Neuron (in vitro differentiated cells): ENCODE results near the gene STT3B.

Experiments
- H2AFZ ChIP-seq: one replicate; pipeline ENCODE4 v1.6.1; 2013; ENCODE audit warnings: low read depth, mild to moderate bottlenecking, inconsistent platforms, low read length, moderate library complexity
- H3K27me3 ChIP-seq: one replicate; pipeline ENCODE4 v1.6.1; 2013; ENCODE audit warnings: low read length; ENCODE audit not compliant: insufficient read depth
- H3K36me3 ChIP-seq: one replicate; pipeline ENCODE4 v1.6.1; 2013; ENCODE audit warnings: low read length; ENCODE audit not compliant: insufficient read depth
- H3K4me1 ChIP-seq: one replicate; pipeline ENCODE4 v1.6.1; 2013; ENCODE audit warnings: low read length; ENCODE audit not compliant: insufficient read depth
- H3K4me3 ChIP-seq: 2 replicates; pipeline ENCODE4 v1.5.1; 2013; ENCODE audit warnings: mild to moderate bottlenecking, low read length, moderate library complexity
- H3K9me3 ChIP-seq: one replicate; pipeline ENCODE4 v1.6.1; 2013; ENCODE audit warnings: low read length

The STT3B gene

GRCh38 chr3:31532587-31533168, at the start of gene STT3B:
TSS of gene STT3B (plus strand) at chr3:31532925. CDS start at chr3:31532999, 74 bp downstream.
- H2AFZ ChIP-seq, result peak within 1 kb of the TSS; percentile 92
- H3K36me3 ChIP-seq, result no peaks in the 10 kb centered on the region
- no peaks in the 10 kb centered on the region for H3K9me3 ChIP-seq
- peaks cover 24% of the 10 kb centered on the region for H3K4me1 ChIP-seq
- peak within 1 kb of the TSS; percentile 99 for H3K4me3 ChIP-seq
- H3K27me3 ChIP-seq, result no peaks in the 10 kb centered on the region

- H3K4me1 ChIP-seq, result no peaks in the 10 kb centered on the region
- H3K4me3 ChIP-seq, result no peak overlapping the region
- no peaks in the 10 kb centered on the region for H3K27me3 ChIP-seq
These were observed 48.9 kb upstream of the STT3B start for GRCh38 chr3:31483776-31484175.

GRCh38 chr3:31485196-31485595, 47.5 kb upstream of the STT3B start:
- no peaks in the 10 kb centered on the region for H3K36me3 ChIP-seq
- H3K9me3 ChIP-seq, result no peaks in the 10 kb centered on the region
- H3K4me1 ChIP-seq, result no peaks in the 10 kb centered on the region
- H2AFZ ChIP-seq, result no peak overlapping the region
- no peaks in the 10 kb centered on the region for H3K27me3 ChIP-seq
- H3K4me3 ChIP-seq, result no peak overlapping the region

More at GRCh38 chr3:31483776-31484175, 48.9 kb upstream of the STT3B start:
- Histone ChIP-seq H3K36me3 (no peaks in the 10 kb centered on the region), H2AFZ (no peak overlapping the region), H3K9me3 (no peaks in the 10 kb centered on the region)

- H3K9me3 ChIP-seq, result no peaks in the 10 kb centered on the region
- no peaks in the 10 kb centered on the region for H3K36me3 ChIP-seq
- H3K4me1 ChIP-seq, result no peaks in the 10 kb centered on the region
- H3K4me3 ChIP-seq, result no peak overlapping the region
- H2AFZ ChIP-seq, result no peak overlapping the region
- no peaks in the 10 kb centered on the region for H3K27me3 ChIP-seq
These were observed 45.7 kb upstream of the STT3B start for GRCh38 chr3:31486865-31487533.

- Histone ChIP-seq H3K4me3 (no peak overlapping the region), H3K4me1 (no peaks in the 10 kb centered on the region), H3K9me3 (no peaks in the 10 kb centered on the region), H3K27me3 (no peaks in the 10 kb centered on the region), H3K36me3 (no peaks in the 10 kb centered on the region), H2AFZ (no peak overlapping the region)
These were observed 44.2 kb upstream of the STT3B start for GRCh38 chr3:31488475-31489017.

- no peaks in the 10 kb centered on the region for H3K9me3 ChIP-seq
- H3K27me3 ChIP-seq, result no peaks in the 10 kb centered on the region
- H3K36me3 ChIP-seq, result no peaks in the 10 kb centered on the region
- no peak overlapping the region for H2AFZ ChIP-seq
- no peaks in the 10 kb centered on the region for H3K4me1 ChIP-seq
- no peak overlapping the region for H3K4me3 ChIP-seq
These were observed 42.2 kb upstream of the STT3B start for GRCh38 chr3:31490502-31490901.

- Histone ChIP-seq H3K4me1 (no peaks in the 10 kb centered on the region), H3K27me3 (no peaks in the 10 kb centered on the region), H2AFZ (no peak overlapping the region), H3K36me3 (no peaks in the 10 kb centered on the region), H3K4me3 (no peak overlapping the region), H3K9me3 (no peaks in the 10 kb centered on the region)
These were observed 41.1 kb upstream of the STT3B start for GRCh38 chr3:31491660-31492059.

- Histone ChIP-seq H3K27me3 (no peaks in the 10 kb centered on the region), H2AFZ (no peak overlapping the region), H3K4me1 (no peaks in the 10 kb centered on the region), H3K4me3 (no peak overlapping the region), H3K36me3 (no peaks in the 10 kb centered on the region), H3K9me3 (no peaks in the 10 kb centered on the region)
These were observed 39.6 kb upstream of the STT3B start for GRCh38 chr3:31493149-31493548.

GRCh38 chr3:31495971-31496665, 36.6 kb upstream of the STT3B start:
- Histone ChIP-seq H3K4me1 (no peaks in the 10 kb centered on the region), H3K4me3 (no peak overlapping the region), H3K36me3 (no peaks in the 10 kb centered on the region), H3K27me3 (no peaks in the 10 kb centered on the region), H2AFZ (no peak overlapping the region), H3K9me3 (no peaks in the 10 kb centered on the region)

- H3K27me3 ChIP-seq, result no peaks in the 10 kb centered on the region
- H3K36me3 ChIP-seq, result no peaks in the 10 kb centered on the region
- H2AFZ ChIP-seq, result no peak overlapping the region
These were observed 33.9 kb upstream of the STT3B start for GRCh38 chr3:31498791-31499190.

GRCh38 chr3:31499281-31499680, 33.4 kb upstream of the STT3B start:
- Histone ChIP-seq H3K9me3 (no peaks in the 10 kb centered on the region), H3K27me3 (no peaks in the 10 kb centered on the region), H3K4me3 (no peak overlapping the region), H2AFZ (no peak overlapping the region), H3K4me1 (no peaks in the 10 kb centered on the region), H3K36me3 (no peaks in the 10 kb centered on the region)

More at GRCh38 chr3:31498791-31499190, 33.9 kb upstream of the STT3B start:
- Histone ChIP-seq H3K9me3 (no peaks in the 10 kb centered on the region), H3K4me1 (no peaks in the 10 kb centered on the region), H3K4me3 (no peak overlapping the region)

GRCh38 chr3:31502803-31503221, 29.9 kb upstream of the STT3B start:
- H3K36me3 ChIP-seq, result no peaks in the 10 kb centered on the region
- H3K4me3 ChIP-seq, result no peak overlapping the region
- no peaks in the 10 kb centered on the region for H3K27me3 ChIP-seq
- H2AFZ ChIP-seq, result no peak overlapping the region
- peaks cover 5% of the 10 kb centered on the region for H3K4me1 ChIP-seq
- no peaks in the 10 kb centered on the region for H3K9me3 ChIP-seq

- Histone ChIP-seq H3K27me3 (no peaks in the 10 kb centered on the region), H3K4me3 (no peak overlapping the region), H3K36me3 (no peaks in the 10 kb centered on the region), H3K9me3 (no peaks in the 10 kb centered on the region), H3K4me1 (peaks cover 5% of the 10 kb centered on the region), H2AFZ (no peak overlapping the region)
These were observed 29.3 kb upstream of the STT3B start for GRCh38 chr3:31503456-31503855.
